ENCODE measurements around the gene CDC20. TPM values are rescaled to one million over a fixed set of nuclear protein-coding genes. Genes with fewer than 3 reads are reported as not detected.

CDC20 gene
- total RNA-seq, 1 donor from 2014 or later = 11.0 TPM

- H3K9me3 ChIP-seq = no peaks in the 10 kb centered on the region
- intact Hi-C loops (cut with DNase I) = loop anchor here (10.0 kb wide), 1 partner anchor 95 kb away; the partner anchor contains the start of gene HYI
- no peaks in the 10 kb centered on the region for H3K27me3 ChIP-seq
- H3K36me3 ChIP-seq = peaks cover 0 to 29% of the 10 kb centered on the region in 2 donors
- no peak for TF ChIP-seq CTCF (IDR thresholded peaks at IDR 0.05)
- no peak for TF ChIP-seq POLR2AphosphoS5 (IDR thresholded peaks at IDR 0.05; ENCODE audit: insufficient read depth in 1 of 2, low read depth in 1 of 2)
- no peak for TF ChIP-seq POLR2A (IDR thresholded peaks at IDR 0.05)
- peaks cover 17% of the 10 kb centered on the region for H3K4me1 ChIP-seq
- DNase-seq (ENCODE audit: extremely low spot score in 2 of 2) = no peak
- H3K4me3 ChIP-seq = no peak overlapping the region
- H3K27ac ChIP-seq = no peak overlapping the region
Measured at GRCh38 chr1:43359696-43360095, 915 bp downstream of the CDC20 start.

- intact Hi-C loops (cut with DNase I) = loop anchor here (10.0 kb wide), 1 partner anchor 94 kb away; the partner anchor contains the start of gene HYI
- no peak overlapping the region for H3K27ac ChIP-seq
- no peak for TF ChIP-seq POLR2A (IDR thresholded peaks at IDR 0.05)
- TF ChIP-seq POLR2AphosphoS5 (IDR thresholded peaks at IDR 0.05; ENCODE audit: insufficient read depth in 1 of 2, low read depth in 1 of 2) = no peak
- TF ChIP-seq CTCF (IDR thresholded peaks at IDR 0.05) = no peak
- no peaks in the 10 kb centered on the region for H3K27me3 ChIP-seq
- H3K9me3 ChIP-seq = no peaks in the 10 kb centered on the region
- no peak for DNase-seq (ENCODE audit: extremely low spot score in 2 of 2)
- no peak overlapping the region for H3K4me3 ChIP-seq
- H3K36me3 ChIP-seq = peaks cover 0 to 38% of the 10 kb centered on the region in 2 donors
- H3K4me1 ChIP-seq = peaks cover 17% of the 10 kb centered on the region
Measured at GRCh38 chr1:43360616-43361015, 1.8 kb downstream of the CDC20 start.

- no peak for DNase-seq (ENCODE audit: extremely low spot score in 2 of 2)
- TF ChIP-seq POLR2A (IDR thresholded peaks at IDR 0.05) = no peak
- no peak for TF ChIP-seq CTCF (IDR thresholded peaks at IDR 0.05)
- no peak for TF ChIP-seq POLR2AphosphoS5 (IDR thresholded peaks at IDR 0.05; ENCODE audit: insufficient read depth in 1 of 2, low read depth in 1 of 2)
- intact Hi-C loops (cut with DNase I) = loop anchor here (10.0 kb wide), 1 partner anchor 91 kb away; the partner anchor contains the start of gene HYI
- Histone ChIP-seq H3K4me3 (no peak overlapping the region), H3K4me1 (peaks cover 25% of the 10 kb centered on the region), H3K36me3 (peaks cover 0 to 38% of the 10 kb centered on the region in 2 donors), H3K27ac (no peak overlapping the region), H3K27me3 (no peaks in the 10 kb centered on the region), H3K9me3 (no peaks in the 10 kb centered on the region)
Measured at GRCh38 chr1:43363283-43363934, 4.6 kb downstream of the CDC20 start.

- Histone ChIP-seq H3K27ac (no peak overlapping the region), H3K9me3 (no peaks in the 10 kb centered on the region), H3K36me3 (peaks cover 0 to 38% of the 10 kb centered on the region in 2 donors), H3K4me3 (no peak overlapping the region), H3K4me1 (peaks cover 29% of the 10 kb centered on the region), H3K27me3 (no peaks in the 10 kb centered on the region)
- no peak for DNase-seq (ENCODE audit: extremely low spot score in 2 of 2)
- TF ChIP-seq POLR2AphosphoS5 (IDR thresholded peaks at IDR 0.05; ENCODE audit: insufficient read depth in 1 of 2, low read depth in 1 of 2) = no peak
- TF ChIP-seq POLR2A (IDR thresholded peaks at IDR 0.05) = no peak
- TF ChIP-seq CTCF (IDR thresholded peaks at IDR 0.05) = no peak
- intact Hi-C loops (cut with DNase I) = loop anchor here (10.0 kb wide), 1 partner anchor 91 kb away; the partner anchor contains the start of gene HYI
Measured at GRCh38 chr1:43363935-43364525, 5.2 kb downstream of the CDC20 start.

- Histone ChIP-seq H3K36me3 (peaks cover 0 to 38% of the 10 kb centered on the region in 2 donors), H3K27me3 (no peaks in the 10 kb centered on the region), H3K27ac (peak overlapping the region; percentile 92), H3K4me1 (peaks cover 33% of the 10 kb centered on the region), H3K9me3 (no peaks in the 10 kb centered on the region), H3K4me3 (peak overlapping the region; percentile 85 to 97)
- TF ChIP-seq POLR2AphosphoS5 (IDR thresholded peaks at IDR 0.05; ENCODE audit: insufficient read depth in 1 of 2, low read depth in 1 of 2) = no peak
- TF ChIP-seq CTCF (IDR thresholded peaks at IDR 0.05) = no peak
- TF ChIP-seq POLR2A (IDR thresholded peaks at IDR 0.05) = no peak
- no peak for DNase-seq (ENCODE audit: extremely low spot score in 2 of 2)
- intact Hi-C loops (cut with DNase I) = loop anchor here (10.0 kb wide), 1 partner anchor 89 kb away; the partner anchor contains the start of gene HYI
Measured at GRCh38 chr1:43365678-43366077, 6.9 kb downstream of the CDC20 start.

Measured in vagina (tissue), 2 donors.